HG03064 (cell line): ENCODE measurements around the gene EZR.

Source experiments
- ATAC-seq: cut with Tn5 transposase; IDR thresholded peaks from one replicate; pipeline ENCODE4 v1.9.1; 2021; ENCODE audit warnings: low read depth; ENCODE audit not compliant: unreplicated experiment

The EZR gene

DNA sequence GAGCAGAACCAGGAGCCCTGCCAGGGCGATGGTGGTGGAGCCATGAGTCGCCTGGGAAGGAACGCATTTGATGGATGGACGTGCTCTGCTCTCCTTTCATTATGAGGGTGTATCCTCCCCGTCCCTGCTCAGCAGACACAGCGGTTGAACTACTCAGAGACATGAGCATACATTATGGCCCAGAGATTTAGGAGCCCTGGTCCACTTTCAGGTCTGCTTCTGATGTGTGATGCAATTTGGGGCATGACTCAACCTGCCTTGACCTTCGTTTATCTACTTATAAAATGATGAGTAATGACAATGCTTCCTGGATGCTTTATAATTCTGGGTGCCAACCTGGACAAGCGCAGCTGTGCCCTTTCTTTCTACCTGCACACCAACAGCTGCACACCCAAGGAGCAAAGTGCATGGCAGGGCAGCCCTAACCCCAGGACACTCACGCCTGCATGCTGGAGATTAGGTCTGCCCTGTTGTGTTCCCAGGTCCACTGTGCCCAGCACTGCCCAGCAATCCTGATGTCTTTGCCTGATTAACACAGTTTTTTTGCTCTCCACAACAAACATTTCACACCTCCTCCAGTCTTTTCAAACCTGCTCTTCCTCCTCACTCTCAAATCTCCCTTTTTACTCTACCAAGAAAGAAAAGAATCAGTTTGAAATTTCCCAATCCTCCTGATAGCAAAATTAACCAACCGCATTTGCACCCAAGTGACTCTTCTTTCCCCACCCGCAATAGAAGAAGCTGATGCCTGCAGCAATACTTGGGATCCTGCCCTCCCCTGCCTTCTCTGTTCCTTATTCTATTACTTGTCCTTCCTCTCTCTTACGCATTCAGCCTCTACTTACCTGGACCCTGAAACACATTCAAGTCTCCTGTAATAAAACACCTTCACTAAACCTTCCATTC, 81.2 kb downstream of the EZR start:
- ATAC-seq = no peak

- no peak for ATAC-seq
Observed at GRCh38 chr6:158737082-158737709, 82.0 kb downstream of the EZR start.

GRCh38 chr6:158735009-158735408, 84.2 kb downstream of the EZR start:
- no peak for ATAC-seq

DNA sequence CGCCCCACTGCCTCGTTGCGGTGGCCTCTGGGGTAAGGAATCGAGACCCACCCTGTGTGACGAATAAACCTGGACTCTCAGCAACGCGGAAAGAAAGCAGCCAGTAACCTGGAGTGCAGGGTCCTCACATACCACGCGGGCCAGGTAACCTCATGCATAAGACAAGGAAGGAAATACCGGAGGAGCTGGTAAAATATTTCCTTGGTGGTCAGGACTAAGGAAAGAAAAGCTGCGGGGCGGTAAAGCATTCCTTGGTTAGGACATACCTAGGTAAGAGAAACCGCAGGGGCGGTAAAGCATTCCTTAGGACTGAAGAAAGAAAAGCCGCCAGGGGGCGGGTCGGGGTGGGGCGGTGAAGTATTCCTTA, 88.6 kb downstream of the EZR start:
- ATAC-seq = no peak

GRCh38 chr6:158729906-158730540, 89.1 kb downstream of the EZR start:
- ATAC-seq = no peak

- ATAC-seq = no peak
Observed at GRCh38 chr6:158725704-158726103, 93.5 kb downstream of the EZR start.

DNA sequence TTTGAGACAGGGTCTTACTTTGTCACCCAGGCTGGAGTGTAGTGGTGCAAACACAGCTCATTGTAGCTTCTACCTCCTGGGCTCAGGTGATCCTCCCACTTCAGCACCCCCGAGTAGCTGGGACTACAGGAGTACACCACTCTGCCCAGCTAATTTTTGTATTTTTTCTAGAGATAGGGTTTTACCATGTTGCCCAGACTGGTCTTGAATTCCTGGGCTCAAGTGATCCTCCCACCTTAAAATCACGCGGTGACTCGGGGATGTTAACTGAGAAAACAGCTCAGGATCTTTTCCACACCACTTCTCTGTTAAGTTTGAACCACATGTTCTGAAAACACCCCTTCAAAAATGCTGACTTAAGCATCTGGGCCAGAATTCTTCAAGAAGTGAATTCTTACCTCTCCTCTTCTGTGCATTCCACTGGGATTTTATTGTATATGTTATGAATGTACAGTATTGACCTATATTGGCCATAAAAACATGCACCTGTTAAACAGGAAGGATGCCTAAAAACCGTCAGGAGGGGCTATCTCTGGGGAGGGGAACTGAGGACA, 96.9 kb downstream of the EZR start:
- no peak for ATAC-seq

GRCh38 chr6:158718461-158719046, 100.6 kb downstream of the EZR start:
- no peak for ATAC-seq

DNA sequence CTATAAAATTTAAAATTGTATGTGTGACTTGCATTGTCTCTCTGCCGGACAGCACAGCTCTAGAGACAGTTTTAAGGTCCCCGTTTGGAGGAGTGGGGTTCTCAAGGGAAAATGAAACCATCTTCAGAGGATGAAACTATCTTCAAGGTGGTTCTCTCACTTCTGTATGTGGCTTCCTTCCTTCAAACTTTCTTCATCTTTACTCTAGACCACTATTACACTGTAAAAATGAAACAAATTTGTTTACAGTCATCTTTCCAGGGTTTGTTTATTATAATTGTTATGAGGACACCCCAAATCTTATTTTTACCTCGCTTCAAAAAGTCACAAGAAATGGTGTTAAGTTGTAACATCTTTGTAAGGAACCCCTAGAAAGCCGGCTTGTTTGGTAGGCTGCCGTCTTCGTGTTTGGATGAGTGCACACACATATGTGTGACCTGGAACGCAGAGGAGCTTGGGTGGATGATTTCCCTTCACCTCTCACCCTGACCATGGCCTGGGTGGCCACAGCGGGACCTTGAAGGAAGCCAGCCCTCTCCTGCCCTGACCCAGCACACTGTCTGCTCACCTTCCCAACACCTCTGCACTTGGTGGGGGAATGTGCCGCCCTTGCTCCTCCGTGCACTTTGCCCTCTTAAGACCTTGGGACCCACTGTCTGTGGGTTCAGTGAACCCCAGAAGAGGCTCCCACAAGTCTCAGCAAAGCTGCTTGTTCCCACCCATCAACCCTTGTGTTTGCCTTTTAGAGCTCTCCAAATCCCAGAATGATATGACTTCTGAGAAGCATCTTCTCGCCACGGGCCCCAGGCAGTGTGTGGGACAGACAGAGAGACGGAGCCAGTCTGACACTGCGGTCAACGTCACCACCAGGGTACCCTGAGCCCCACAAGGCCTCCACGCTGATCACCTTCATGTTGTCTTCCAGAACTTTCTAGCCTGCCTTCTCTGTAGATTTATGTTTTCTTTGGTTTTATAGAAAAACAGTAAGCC, 101.5 kb downstream of the EZR start:
- ATAC-seq = peak; percentile 57
